ENCODE data around the gene MDFIC2.

Gene MDFIC2

DNA sequence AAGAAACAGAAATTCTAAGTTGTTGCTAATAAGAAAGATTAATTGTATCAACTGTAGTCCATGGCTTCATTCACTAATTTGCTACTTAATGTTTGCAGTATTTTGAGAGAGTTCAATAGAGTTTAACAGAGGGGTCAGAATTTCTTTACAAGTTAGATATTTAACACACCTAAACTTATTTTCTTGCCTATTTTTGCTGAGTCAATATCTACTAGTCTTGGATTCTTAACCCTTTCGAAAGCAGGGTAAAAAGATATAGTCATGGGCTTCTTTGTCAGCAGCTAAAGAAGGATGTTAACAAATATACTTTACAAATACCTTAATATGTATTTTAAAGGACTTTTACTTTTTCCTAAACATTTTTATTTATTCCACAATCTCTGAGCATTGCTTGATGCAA is 155.6 kb downstream of the MDFIC2 start:
- Histone ChIP-seq H3K27ac (no peak overlapping the region), H3K4me3 (no peak overlapping the region), H3K9me3 (no peaks in the 10 kb centered on the region), H3K27me3 (no peaks in the 10 kb centered on the region), H3K4me1 (no peaks in the 10 kb centered on the region), H3K36me3 (no peaks in the 10 kb centered on the region)
- intact Hi-C loops (cut with DNase I; ENCODE audit: low total_unique reads) = no loop called here
- no peak for TF ChIP-seq CTCF (IDR thresholded peaks at IDR 0.05)
- DNase-seq = no peak

DNA sequence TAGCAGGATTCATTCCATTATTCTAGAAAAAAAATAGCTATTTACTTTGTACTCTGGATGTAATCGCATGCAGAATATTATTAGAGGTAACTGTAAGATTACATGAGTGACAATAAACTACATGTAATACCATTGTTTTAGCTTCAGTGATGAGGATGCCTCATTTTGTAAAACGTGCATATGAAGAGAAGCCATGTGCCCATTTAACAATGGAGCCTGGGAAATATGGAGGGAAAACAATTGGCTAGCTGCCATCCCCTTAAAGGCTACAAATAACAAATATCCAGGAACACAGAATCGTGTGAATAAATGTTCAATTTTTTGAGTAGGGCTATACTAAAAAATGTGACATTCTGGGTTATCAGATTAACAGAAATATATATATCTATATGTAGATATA is 161.8 kb downstream of the MDFIC2 start:
- no peaks in the 10 kb centered on the region for H3K9me3 ChIP-seq
- no peaks in the 10 kb centered on the region for H3K36me3 ChIP-seq
- no peak overlapping the region for H3K27ac ChIP-seq
- no peak for TF ChIP-seq CTCF (IDR thresholded peaks at IDR 0.05)
- H3K4me1 ChIP-seq = peaks cover 0 to 10% (median 2%) of the 10 kb centered on the region in 4 donors
- no peak overlapping the region for H3K4me3 ChIP-seq
- no peaks in the 10 kb centered on the region for H3K27me3 ChIP-seq
- DNase-seq = no peak
- intact Hi-C loops (cut with DNase I; ENCODE audit: low total_unique reads) = no loop called here

DNA sequence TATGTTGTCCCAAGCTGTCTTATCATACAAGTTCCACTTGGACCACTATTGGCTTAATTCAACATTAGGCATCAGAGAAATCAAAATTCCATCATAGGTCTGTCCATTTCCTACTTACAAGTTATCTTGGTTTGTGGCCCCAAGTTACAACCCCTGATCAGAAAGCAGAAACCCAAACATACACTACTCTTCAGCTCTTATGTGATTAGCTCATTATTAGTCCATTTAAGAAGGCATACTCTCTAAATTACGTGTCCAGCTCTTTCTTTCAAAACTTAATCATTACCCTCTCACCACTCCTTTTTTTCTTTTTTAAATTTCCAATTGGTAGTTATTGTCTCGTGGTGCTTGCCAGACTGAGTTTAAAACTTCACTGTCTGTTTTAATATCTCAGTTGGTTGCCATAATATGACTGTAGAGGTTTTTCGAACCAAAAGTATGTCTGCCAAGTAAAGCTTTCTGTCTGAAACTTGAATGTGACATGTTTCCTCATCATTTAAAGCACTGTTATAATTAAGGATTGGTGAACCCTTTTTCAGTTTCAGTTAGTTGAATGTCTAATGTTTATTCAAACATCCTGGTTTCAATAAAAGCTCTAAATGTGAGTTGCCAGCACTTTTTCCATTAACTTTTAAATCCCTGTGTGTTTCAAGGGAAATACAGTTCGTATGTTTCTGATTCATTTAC is 162.6 kb downstream of the MDFIC2 start:
- Histone ChIP-seq H3K9me3 (no peaks in the 10 kb centered on the region), H3K4me3 (no peak overlapping the region), H3K27me3 (no peaks in the 10 kb centered on the region), H3K27ac (no peak overlapping the region), H3K4me1 (peaks cover 0 to 10% (median 2%) of the 10 kb centered on the region in 4 donors), H3K36me3 (no peaks in the 10 kb centered on the region)
- intact Hi-C loops (cut with DNase I; ENCODE audit: low total_unique reads) = no loop called here
- TF ChIP-seq CTCF (IDR thresholded peaks at IDR 0.05) = no peak
- no peak for DNase-seq
